NCI-H1694 treated with DMSO at 0.1 percent for 48 hours (cell line): Measurements from ENCODE around the gene LPIN2.

Source experiments
- DNase-seq: peaks from one replicate; lab custom pipeline; 2025; lab: John Stamatoyannopoulos, UW

Gene LPIN2

GRCh38 chr18:2981212-2981728 is 31.7 kb downstream of the LPIN2 start:
- DNase-seq: no peak

- no peak for DNase-seq
Observed at GRCh38 chr18:2979871-2980790, 32.8 kb downstream of the LPIN2 start.

GRCh38 chr18:2979129-2979528 is 33.8 kb downstream of the LPIN2 start:
- DNase-seq: no peak

GRCh38 chr18:2978661-2979106 is 34.3 kb downstream of the LPIN2 start:
- DNase-seq: no peak

GRCh38 chr18:2978208-2978607 is 34.7 kb downstream of the LPIN2 start:
- no peak for DNase-seq

GRCh38 chr18:2976218-2977132 is 36.5 kb downstream of the LPIN2 start:
- no peak for DNase-seq

- DNase-seq: no peak
Observed at GRCh38 chr18:2974731-2975130, 38.2 kb downstream of the LPIN2 start.

- no peak for DNase-seq
Observed at GRCh38 chr18:2971741-2972552, 41.0 kb downstream of the LPIN2 start.

- DNase-seq: no peak
Observed at GRCh38 chr18:2970772-2971659, 41.9 kb downstream of the LPIN2 start.

- DNase-seq: no peak
Observed at GRCh38 chr18:2970344-2970743, 42.6 kb downstream of the LPIN2 start.

GRCh38 chr18:2969695-2970094 is 43.2 kb downstream of the LPIN2 start:
- no peak for DNase-seq

- no peak for DNase-seq
Observed at GRCh38 chr18:2968606-2969005, 44.3 kb downstream of the LPIN2 start.

GRCh38 chr18:2967820-2968219 is 45.1 kb downstream of the LPIN2 start:
- no peak for DNase-seq

GRCh38 chr18:2967357-2967756 is 45.6 kb downstream of the LPIN2 start:
- no peak for DNase-seq

- no peak for DNase-seq
Observed at GRCh38 chr18:2966560-2966959, 46.4 kb downstream of the LPIN2 start.

- no peak for DNase-seq
Observed at GRCh38 chr18:2965797-2966196, 47.1 kb downstream of the LPIN2 start.

- DNase-seq: no peak
Observed at GRCh38 chr18:2964361-2965010, 48.5 kb downstream of the LPIN2 start.
